KG1 (cell line): ENCODE data around the gene SAPCD2.
"Not testable (repeated sequence)": the region's sequence is repeated elsewhere in the genome, so short reads cannot be mapped to it uniquely, and the experiment has no call there.

ENCODE experiments used
- DNase-seq: peaks from one replicate; lab custom pipeline; 2025; lab: John Stamatoyannopoulos, UW

Gene SAPCD2

DNA sequence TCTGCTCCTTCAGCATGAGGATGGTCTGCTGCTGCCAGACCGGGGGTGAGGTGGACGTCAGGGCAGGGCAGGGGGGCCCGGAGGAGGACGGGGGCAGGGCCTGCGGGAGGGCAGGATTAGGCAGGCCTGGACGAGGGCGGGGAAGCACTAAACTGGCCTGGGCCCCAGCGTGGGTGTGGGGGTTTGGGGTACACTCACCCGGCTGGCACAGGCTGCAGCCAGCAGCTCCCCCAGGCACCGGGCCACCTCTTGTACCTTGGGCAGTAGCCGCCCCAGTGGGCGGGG, 5.5 kb downstream of the SAPCD2 start:
- no peak for DNase-seq

DNA sequence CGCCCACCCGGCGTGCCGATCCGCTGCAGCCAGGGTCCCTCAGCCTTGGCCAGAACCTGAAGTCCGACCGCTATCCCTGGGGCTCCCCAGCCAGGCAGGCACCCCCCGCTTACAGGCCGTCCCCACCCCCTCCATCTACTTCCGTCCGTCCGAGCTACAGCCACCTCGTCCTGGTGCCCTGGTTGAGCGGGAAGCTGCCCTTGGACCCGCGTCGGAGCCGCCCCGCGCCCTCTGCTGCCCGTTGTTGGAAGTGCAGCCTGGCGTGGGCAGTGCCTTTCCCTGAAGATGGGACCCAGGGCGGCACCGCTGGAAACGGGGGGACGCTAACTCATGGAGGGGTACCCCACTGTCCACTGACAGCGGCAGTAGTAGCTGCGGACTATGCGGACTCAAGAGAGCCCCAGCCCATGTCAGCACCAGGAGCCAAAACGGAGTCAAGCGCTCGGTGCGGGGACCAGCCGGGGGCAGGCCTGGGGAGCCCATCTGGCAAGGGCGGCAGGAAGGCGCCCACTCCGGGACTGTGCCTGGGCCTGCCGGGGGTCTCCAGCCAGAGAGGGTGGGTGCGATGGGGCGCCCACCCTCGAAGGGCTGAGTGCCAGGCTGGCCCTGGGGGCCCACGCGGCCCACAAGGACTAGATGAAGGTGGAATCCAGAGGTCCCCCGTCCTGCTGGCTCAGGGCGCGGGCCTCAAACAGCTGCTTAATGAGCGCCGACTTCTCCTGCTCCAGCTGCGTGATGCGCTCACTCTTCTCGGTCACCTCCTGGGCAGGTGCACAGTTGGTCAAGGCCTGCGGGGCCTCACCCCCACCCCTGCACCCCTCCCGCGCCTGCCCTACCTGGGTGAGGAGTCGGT, 6.1 kb downstream of the SAPCD2 start:
- peak; percentile 10 for DNase-seq

DNA sequence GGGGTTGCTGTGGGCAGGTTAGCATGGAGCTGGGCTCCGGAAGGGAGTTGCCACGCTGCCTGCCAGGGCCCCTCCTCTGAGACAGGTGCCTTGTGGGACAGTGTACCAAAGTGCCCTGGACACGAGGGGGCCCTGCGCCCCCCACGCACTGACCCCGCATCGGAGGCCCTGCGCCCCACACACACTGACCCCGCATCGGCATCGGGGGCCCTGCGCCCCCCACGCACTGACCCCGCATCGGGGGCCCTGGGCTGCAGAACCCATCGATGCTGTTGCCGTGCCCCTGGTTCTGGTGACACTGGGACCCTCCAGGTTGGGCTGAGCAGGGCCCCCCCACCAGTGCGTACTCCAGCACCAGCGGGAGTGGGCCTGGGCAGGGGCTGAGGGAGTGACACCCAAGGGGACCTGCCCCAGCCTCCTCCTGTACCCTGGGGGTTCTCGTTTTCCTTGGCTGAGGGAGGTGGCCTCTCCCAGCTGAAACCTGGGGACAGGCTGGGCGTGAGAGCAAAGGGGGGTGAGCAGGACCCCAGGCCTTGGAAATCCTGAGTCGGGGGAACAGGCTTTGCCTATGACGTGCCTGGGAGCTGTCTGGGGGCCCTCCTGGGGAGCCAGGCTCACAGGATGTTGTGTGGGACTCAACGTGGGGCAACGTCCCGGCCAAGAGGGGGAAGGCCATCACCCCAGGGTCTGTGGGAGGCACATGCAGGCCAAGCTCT, 6.9 kb downstream of the SAPCD2 start:
- DNase-seq, result no peak

DNA sequence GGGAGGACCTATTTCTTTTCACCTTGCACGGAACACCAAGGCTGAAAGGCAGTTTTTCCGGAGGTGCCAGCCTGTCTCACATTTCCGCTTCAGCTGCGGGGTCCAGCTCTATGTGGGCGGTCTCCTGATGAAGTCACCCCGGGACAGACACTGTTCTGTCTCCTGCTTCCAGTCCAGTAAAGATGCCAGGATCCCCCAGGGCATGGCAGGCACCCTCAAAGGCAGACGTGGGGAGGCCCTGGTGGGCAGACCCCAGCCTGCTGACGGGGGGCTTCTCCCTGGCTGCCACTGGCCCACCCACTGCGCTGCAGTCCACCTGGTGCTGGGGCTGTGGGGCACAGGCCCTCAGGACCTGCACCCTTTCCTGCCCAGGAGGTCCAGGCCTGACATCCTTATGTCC, 7.6 kb downstream of the SAPCD2 start:
- DNase-seq, result not testable (repeated sequence)

DNA sequence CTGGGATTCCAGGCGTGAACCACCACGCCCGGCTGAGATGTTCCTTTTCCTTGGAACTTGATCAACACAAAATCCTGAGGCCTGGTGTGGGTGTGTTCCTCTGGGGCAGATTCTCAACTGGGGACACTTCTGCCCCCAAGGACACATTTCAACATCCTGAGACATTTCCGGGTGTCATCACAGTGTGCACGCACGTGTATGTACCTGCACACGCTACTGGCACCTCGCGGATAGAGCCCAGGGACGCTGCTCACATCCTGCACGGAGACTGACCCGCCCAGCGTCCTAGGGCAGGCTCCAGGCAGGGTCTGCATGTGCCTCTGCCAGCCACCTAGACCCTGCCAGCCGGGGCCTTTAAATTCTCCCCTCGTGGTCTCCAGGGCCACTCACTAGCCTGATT, 8.0 kb downstream of the SAPCD2 start:
- DNase-seq, result no peak

DNA sequence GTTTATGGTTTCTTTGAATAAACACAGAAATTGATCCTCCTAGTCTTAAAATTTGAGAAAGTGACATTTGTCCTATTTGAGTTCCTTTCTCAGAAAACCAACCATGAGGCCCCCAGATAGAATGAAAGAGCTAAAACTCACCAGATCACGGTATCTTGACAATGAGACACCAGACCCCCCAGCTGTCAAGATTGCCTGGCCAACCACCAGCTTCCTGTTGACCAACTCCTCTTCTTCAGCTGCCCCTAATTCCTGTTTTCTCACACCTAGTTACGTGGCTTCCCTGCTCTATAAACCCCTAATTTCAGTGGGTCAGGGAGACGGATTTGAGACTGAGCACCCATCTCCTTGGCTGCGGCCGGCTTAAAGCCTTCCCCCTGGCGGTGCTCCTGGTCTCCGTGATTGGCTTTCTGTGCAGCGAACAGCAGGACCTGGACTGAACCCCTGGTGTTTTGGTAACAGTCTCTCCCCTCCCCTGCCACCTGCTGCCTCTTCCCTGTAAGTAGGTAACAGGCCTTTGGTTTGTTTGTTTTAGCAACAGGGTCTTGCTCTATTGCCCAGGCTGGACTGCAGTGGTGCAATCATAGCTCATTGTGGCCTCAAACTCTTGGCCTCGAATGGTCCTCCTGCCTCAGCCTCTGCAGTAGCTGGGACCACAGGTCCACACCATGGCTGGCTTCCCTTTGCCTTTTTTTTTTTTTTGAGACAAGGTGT, 11.7 kb downstream of the SAPCD2 start:
- no peak for DNase-seq

DNA sequence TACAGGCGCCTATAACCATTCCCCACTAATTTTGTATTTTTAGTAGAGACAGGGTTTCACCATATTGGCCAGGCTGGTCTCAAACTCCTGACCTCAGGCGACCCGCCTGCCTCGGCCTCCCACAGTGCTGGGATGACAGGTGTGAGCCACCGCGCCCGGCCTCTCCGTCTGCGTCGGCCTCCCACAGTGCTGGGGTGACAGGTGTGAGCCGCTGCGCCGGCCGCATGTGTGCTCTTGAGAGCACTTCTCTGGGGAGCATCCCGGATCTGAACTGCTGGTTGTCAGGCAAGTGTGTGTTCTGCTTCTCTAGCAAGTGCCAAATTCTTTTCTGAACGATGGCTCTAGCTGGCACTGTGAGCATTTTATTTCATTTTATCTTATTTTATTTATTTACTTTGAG, 12.8 kb downstream of the SAPCD2 start:
- DNase-seq, result no peak

DNA sequence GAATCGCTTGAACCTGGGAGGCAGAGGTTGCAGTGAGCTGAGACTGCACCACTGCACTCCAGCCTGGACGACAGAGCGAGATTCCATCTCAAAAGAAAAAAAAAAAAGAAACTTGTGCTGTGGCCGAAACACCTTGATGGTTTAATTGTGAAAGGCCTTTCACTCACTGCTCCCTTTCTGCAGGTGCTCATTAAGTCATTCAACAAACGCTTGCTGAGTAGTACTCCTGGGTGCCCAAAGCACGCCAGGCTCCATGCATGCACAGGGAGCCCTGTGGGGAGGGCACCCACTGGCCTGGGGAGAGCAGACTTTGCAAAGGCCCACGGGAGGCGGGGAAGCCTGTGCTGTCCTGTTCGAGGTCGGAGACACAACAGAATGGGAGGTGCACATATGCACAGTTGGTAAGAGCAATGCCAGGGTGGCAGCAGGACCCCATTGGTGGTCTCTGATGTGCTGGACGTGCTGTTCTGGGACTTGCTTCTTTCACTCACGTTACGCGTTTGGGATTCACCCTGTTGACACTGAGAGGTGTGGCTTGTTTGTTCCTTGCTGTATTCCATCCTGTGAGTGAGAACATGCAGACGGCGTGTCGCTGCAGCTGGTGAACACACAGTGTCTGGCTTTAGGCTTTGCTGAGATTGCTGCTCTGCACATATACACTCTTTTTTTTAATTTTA, 13.5 kb downstream of the SAPCD2 start:
- DNase-seq, result no peak

DNA sequence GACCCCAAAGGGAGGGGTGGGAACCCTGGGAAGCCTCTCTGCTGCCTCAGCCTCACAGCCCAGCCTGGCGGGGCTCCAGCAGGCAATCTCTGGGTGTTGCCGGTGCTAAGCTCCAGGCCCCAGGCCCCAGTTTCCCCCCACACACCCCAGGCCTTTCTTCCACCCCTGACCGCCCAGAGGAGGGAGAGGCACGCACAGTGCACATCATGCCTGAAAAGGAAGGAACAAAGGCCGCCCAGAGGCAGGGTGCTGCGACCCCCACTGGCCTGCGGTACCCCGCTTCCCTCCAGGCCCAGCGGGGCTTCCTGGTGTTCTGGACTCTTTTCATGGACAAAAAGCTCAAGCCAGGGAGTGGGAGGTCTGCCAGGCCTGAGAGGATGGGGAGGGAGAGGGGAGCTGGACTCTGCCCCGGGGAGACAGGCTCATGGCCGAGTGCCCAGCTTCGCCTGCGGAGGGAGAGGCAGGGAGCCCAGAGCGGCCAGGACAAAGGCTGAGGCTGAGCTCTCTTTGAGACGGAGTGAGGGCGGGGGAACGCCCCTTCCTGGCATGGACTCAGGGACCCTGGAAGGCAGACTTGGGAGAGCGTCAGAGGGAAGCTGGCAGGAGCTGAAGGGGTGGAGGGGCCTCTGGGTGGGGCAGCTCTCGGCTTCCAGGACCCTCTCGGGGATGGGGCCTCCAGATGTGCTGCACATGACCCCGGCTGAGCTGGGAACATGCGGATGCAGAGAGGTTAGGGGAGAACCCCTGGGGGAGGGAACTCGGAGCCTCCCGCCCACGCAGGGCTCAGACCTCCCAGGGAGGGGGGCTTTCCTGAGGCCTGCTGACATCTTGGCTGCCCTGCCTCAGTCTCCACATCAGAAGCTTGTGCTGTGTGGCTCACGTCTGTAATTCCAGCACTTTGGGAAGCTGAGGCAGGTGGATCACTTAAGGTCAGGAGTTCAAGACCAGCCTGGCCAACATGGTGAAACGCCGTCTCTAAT, 14.7 kb downstream of the SAPCD2 start:
- no peak for DNase-seq

DNA sequence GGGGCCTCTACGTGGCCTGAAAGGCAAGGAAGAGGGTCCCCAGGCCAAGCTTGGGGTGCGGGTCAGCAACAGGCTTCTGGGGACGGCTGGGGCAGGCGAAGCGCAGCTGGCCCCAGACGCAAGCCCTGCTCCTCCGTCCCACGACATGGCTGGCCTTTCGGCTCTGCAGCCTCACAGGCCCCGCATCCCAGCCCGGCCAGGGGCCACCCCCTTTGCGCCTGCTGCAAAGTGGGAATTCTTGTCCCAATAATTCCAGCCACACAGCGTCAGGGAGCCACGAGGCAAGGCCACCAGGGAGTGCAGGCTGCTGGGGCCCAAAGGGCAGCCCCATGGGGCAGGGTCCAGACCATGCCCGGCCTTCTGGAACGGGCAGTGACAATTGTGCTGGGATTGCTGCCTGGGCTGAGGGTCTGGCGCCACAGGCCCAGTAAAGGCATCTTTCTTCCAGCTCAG, 15.4 kb downstream of the SAPCD2 start:
- DNase-seq, result no peak

DNA sequence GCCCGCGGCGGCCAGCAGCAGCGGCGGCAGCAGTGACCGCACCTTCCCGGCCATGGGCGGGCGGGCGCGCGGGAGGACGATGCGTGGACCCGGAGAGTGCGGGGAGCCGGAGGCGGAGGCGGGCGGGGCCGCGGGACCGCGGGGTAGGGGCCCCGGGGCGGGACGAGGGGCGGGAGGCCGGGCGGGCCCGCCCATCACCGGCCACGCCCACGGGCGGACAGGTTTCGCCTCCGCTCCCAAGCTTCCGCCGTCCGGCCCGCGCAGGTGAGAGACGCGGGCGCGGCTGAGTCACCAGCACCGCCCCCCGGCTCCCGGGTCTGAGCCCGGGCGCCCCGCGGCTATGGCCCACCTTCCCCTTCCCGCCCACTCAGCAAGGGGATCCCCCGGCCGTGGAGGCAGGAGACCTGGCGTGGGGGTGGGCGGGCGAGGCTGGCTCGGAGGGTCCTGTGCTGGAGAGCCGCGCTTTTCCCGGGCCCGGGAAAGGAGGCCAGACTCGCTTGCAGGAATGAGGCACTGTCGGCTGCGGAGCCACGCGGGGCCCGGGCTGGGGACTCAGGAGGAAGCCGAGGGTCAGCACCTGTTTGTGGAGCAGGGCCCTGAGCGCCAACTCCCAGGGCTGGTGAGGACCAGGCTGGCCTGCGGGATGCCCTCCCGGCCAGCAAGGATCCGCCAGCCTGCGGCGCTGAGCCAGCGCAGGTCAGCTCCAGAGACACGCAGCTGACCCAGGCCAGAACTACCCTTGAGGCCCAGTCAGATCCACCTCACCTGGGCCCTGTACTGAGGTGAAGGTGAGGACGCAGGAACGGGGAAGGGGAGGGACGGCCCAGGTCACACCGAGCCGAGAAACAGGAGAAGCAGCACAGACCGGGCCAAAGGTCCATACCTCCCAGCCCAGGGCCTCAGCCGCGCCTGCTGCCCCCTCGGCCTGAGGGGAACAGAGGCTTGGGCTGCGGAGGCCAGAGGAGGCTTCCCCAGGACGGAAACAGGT, 16.1 kb downstream of the SAPCD2 start, which contains the start of gene ENTPD2:
Gene ENTPD2, minus strand, starts transcription at position 118 of the 988 bp plus-strand sequence. Its CDS starts 64 bp downstream, at position 54.
- DNase-seq, result no peak

DNA sequence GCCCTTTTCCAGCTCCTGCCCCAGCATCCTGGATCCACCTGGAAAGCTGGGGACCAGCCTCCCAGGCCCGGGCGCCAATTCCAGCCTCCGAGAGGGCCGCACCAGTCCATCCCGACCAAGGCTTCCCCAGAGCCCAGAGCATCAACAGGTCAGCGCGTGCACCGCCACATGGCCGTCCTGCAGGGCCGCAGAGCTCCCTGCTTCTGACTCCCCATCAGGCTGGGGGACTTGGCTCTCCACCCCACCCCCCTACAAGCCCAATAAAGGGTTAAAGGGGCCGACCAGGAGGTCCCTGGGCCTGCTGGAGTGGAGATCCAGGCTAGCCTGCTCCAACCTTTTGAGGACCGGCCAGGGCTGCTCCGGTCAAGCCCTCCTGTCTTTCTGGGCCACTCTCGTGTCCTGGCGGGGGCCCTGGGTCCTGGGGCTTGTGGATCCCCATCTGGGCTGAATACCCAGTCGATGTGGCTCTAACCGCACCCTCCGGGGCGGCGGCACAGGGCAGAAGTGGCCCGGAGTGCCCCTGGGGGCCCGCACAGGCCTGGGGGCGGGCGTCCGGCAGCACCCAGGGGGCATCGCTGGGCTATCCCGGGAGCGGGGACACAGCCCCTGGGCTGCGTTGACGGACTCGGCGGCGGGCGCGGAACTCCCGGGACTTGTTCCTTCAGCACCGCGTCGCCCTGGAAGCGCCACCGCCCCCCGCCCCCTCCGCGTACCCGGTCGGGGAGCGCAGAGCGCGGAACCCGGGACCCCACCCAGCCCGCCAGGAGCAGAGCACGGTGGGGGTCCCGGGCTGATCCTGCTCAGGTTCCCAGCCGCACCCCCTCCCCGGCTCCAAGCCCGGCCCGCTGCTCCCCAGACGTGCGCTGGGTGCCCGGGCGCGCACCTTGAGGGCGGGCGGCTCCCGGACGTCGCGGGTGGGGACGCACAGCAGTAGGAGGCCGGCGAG, 17.1 kb downstream of the SAPCD2 start:
- no peak for DNase-seq

DNA sequence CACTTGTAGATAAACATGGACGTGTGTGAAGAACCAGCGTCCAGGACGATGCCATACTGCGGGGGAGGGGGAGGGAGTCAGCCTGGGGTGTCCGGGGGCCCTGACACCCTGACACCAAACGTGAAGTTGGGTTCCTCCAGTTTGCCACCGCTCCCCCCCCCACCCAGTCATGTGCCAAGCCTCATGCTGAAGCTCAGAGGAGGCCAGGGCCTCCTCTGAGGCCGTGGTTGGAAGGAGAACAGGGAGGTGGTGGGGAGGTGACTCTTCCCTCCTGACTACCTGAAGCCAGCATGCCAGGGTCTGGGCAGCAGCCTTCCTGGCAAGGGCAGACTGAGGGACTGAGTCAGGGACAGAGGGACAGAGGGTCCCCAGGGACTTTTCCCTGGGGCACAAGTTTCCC, 18.1 kb downstream of the SAPCD2 start:
- no peak for DNase-seq

DNA sequence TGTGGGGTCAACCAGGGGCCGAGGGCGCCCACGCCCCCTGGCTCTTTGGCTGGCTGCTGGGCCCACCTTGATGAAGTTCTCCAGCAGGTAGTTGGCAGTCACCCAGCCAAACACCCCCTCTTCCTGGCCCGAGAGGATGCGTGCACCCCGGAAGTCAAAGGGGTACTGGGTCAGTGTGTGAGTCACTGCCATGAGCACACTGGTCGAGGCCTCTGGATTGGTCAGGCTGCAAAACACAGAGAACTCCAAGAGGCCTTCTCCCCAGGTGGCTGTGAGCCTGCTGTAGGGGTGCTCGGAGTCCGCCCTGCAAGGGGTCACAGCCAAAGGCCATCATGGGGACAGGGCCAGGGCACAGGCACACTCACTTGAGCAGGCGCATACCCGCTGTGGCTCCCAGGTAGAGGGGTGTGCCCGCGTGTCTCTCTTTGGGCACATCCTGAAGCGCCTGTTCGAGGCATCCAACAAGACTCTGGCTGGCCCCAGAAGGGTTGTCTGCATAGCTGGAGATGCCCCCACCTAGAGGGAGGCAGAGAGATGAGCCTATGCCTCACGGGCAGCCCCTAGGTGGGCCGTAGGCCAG, 19.1 kb downstream of the SAPCD2 start:
- no peak for DNase-seq

DNA sequence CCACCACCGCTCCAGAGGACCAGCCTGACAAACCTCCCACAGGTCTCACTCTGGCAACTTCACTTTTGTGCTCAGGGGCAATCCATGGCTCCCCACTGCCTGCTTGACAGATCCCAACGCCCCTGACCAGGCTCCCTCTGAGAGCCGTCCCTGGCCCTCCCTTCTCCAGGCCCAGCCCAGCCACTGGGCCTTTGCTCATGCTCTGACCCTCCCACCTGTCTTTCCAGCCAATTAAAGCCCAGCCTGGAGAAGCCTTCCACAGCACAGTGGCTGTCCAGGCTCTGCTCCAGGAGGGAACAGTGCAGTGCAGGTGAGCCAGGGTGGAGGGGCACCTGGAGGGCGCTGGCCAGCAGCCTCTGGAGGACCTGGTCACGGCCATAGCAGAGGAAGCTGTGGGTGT, 19.8 kb downstream of the SAPCD2 start:
- no peak for DNase-seq

DNA sequence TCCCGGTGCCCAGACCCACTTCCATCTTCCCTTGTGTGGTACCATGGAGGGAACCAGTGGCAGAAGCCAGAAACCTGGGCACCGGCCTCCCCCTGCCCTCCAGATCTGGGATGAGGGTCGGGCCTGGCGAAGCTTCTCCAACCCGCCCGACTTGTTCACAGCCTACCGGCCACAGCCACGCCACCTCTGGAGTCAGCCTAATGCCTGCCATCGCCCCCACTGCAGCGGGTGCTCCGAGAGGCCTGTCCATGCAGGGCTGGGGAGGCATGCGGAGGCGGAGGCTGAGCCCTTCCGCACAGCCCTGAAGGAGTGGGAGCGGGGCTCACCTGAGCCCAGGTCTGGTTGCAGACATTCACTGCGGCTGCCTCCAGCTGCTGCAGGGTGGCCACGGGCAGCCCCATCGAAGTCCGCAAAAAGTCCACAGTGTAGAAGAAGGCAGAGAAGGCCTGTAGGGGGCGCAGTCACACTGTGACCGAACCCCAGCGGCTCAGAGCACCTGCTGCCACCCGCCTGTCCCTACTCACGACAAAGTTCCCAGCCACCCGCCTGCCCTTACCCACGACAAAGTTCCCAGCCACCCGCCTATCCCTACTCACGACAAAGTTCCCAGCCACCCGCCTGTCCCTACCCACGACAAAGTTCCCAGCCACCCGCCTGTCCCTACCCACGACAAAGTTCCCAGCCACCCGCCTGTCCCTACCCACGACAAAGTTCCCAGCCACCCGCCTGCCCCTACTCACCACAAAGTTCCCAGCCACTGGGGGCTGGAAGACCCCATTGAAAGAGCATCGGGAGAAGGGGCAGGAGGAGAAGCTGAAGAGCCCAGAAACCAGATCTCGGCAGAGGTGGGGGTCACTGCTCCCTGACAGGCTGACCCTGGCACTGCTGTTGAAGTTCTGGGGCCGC, 20.6 kb downstream of the SAPCD2 start:
- DNase-seq, result peak; percentile 32
